Uterus (tissue), 4 donors: ENCODE data around the gene OR7C2. TPM values are rescaled to one million over a fixed set of nuclear protein-coding genes. Genes with fewer than 3 reads are reported as not detected.

Source experiments
- DNase-seq, 2 donors: peaks; one replicate each; pipeline ENCODE4 v3.0.0-alpha.2; 2019 to 2020
- H3K27ac ChIP-seq, 2 donors: fragments of 200-600 bp; sonication (generic); 1 replicate in 1 of 2; 2 replicates in 1 of 2; pipeline ENCODE4 v1.5.1; 2016 to 2018
- H3K27me3 ChIP-seq, 2 donors: fragments of 200-600 bp; sonication (generic); one replicate each; pipeline ENCODE4 v1.5.1; 2018 to 2019; ENCODE audit warnings: control low read depth in 1 of 2
- H3K36me3 ChIP-seq, 2 donors: fragments of 200-600 bp; sonication (generic); one replicate each; pipeline ENCODE4 v1.5.1; 2019; ENCODE audit warnings: control low read depth in 1 of 2
- H3K4me1 ChIP-seq, 2 donors: fragments of 200-600 bp; sonication (generic); one replicate each; pipeline ENCODE4 v1.5.1; 2018 to 2019; ENCODE audit warnings: control low read depth in 1 of 2
- H3K4me3 ChIP-seq, 2 donors: fragments of 200-600 bp; sonication (generic); 1 replicate in 1 of 2; 2 replicates in 1 of 2; pipeline ENCODE4 v1.5.1; 2018 to 2019; ENCODE audit warnings: mild to moderate bottlenecking in 1 of 2
- H3K9me3 ChIP-seq, 2 donors: fragments of 200-600 bp; sonication (generic); one replicate each; pipeline ENCODE4 v1.5.1; 2019; ENCODE audit warnings: control low read depth in 1 of 2
- POLR2A ChIP-seq, 2 donors: fragments of 450-650 bp; IDR thresholded peaks; one replicate each; pipeline ENCODE4 v1.6.1; 2016; ENCODE audit warnings: antibody characterized with exemption in 2 of 2, mild to moderate bottlenecking in 1 of 2, moderate library complexity in 1 of 2
- intact Hi-C: fragments of 100-400 bp; cut with DNase I; formaldehyde crosslinking; loops from one replicate; pipeline ENCODE4 v1.15.1; 2023; ENCODE audit warnings: low total_unique reads
- total RNA-seq, 4 donors: library from RNA; depleted of rRNA in 3 of 4; stranded (reverse); fragments of >200 nt in 3 of 4; gene quantifications; one replicate each; pipeline versions ENCODE4 v1.1.0 to v1.2.4, GENCODE V29; 2014 to 2023
- TF ChIP-seq, protein P1 (sequence below), 4 experiments: fragments of 200-600 bp in 2 of 4; fragments of 450-650 bp in 2 of 4; sonication (generic) in 2 of 4; IDR thresholded peaks; one replicate each; pipeline ENCODE4 v1.5.1; 2016 to 2019; ENCODE audit warnings: antibody characterized with exemption in 4 of 4, mild to moderate bottlenecking in 2 of 4, moderate library complexity in 1 of 4
- donor health status: DM: yes; HTN: yes; CAD: no.

The OR7C2 gene
- total RNA-seq, 4 donors from 2014 or later, result not detected

DNA sequence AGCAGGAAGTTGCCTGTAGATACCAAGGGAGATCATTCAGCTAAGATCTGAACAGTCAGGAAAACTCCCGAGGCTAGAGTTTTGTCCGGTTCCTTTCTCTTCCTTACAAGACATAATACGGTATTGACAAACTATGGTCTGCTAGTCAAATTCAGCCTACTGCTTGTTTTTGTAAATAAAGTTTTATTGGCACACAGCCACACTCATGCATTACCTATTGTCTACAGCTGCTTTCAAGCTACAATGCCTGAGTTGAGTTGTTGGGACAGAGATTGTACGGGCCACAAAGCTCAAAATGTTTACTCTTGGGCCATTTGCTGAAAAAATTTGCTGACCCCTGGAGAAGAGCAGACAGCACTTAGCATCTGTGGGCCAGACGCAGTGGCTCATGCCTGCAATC, 35.8 kb downstream of the OR7C2 start:
- H3K4me3 ChIP-seq, result no peak overlapping the region
- peaks cover 0 to 7% of the 10 kb centered on the region in 2 donors for H3K27me3 ChIP-seq
- TF ChIP-seq, protein P1, sequence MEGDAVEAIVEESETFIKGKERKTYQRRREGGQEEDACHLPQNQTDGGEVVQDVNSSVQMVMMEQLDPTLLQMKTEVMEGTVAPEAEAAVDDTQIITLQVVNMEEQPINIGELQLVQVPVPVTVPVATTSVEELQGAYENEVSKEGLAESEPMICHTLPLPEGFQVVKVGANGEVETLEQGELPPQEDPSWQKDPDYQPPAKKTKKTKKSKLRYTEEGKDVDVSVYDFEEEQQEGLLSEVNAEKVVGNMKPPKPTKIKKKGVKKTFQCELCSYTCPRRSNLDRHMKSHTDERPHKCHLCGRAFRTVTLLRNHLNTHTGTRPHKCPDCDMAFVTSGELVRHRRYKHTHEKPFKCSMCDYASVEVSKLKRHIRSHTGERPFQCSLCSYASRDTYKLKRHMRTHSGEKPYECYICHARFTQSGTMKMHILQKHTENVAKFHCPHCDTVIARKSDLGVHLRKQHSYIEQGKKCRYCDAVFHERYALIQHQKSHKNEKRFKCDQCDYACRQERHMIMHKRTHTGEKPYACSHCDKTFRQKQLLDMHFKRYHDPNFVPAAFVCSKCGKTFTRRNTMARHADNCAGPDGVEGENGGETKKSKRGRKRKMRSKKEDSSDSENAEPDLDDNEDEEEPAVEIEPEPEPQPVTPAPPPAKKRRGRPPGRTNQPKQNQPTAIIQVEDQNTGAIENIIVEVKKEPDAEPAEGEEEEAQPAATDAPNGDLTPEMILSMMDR (IDR thresholded peaks at IDR 0.05), result no peak
- no peak for TF ChIP-seq POLR2A (IDR thresholded peaks at IDR 0.05)
- H3K4me1 ChIP-seq, result peaks cover 0 to 6% of the 10 kb centered on the region in 2 donors
- DNase-seq, result no peak
- H3K27ac ChIP-seq, result no peak overlapping the region
- H3K36me3 ChIP-seq, result no peaks in the 10 kb centered on the region
- no peaks in the 10 kb centered on the region for H3K9me3 ChIP-seq
- intact Hi-C loops, result no loop called here

DNA sequence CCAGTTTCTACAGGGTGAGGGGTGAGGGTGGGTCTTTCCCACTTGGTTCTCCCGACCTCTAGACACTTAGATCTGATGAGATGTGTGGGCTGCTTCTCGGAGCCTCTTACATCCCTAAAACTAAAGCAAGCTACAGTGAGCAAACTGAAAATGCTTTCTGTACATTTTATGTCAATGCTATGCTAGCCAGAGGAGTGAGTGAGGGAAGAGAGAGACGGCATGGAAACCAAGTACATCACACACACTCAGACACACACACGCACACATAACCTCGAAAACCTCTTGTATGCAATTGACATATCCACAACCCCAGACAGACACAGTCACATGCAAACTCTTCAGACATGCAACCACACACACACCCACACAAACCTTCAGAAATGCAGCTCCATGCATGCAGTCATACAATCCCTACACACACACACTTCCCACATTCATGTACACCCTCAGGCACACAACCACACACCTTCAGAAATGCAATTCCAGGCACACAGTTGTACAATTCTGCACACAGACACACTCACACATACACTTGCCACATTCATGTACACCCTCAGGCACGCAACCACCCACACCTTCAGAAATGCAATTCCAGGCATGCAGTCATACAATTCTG, 37.0 kb downstream of the OR7C2 start:
- no peak overlapping the region for H3K4me3 ChIP-seq
- H3K9me3 ChIP-seq, result no peaks in the 10 kb centered on the region
- TF ChIP-seq, protein P1 (IDR thresholded peaks at IDR 0.05), result no peak
- TF ChIP-seq POLR2A (IDR thresholded peaks at IDR 0.05), result no peak
- H3K36me3 ChIP-seq, result no peaks in the 10 kb centered on the region
- DNase-seq, result no peak
- H3K27ac ChIP-seq, result no peak overlapping the region
- peaks cover 0 to 6% of the 10 kb centered on the region in 2 donors for H3K4me1 ChIP-seq
- H3K27me3 ChIP-seq, result peaks cover 0 to 7% of the 10 kb centered on the region in 2 donors
- intact Hi-C loops, result no loop called here

DNA sequence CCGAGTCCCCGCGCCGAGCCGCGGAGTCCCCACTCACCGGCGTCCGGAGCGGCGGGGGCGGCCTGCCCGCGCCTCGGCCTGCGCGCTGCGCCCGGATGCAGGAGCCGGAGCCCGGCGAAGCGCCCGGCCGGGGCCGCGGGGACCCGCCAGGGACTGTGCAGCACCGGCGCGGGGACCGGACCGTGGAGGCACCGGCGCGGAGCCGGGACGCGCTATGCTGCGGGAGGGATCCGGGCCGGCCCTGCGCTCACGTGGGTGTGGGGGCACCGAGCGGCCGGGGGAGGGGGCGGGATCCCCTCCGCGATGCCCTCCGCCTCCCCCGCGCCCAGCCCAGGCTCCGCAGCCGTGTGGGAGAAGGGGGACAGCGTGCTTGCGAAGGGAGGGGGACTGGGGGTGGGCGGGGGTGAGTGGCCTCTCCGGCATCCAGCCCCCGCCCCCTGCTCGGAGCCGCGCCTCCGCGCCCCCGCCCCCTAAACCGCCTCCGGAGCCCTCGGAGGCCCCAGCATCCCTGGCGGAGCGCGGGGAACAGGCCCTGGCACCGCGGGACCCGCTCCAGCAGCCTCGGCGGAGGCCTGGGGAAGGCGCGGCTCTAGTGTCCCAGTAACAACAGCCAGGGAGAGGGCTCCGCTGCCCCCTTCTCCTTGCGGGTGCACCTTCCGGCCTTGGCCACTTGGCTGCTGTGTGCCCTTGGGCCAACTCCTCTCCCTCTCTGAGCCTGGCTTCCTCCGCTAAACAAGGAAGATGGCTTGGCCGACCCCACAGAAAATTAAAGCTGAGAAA, 38.4 kb downstream of the OR7C2 start, which contains the start of gene SLC1A6:
Gene SLC1A6 (minus strand): TSS at position 389 of the 780 bp plus-strand sequence. CDS start 6,954 bp downstream, outside the sequence.
- no peak within 1 kb of the TSS for H3K27ac ChIP-seq
- DNase-seq, result no peak
- TF ChIP-seq, protein P1 (IDR thresholded peaks at IDR 0.05), result no peak
- no peak for TF ChIP-seq POLR2A (IDR thresholded peaks at IDR 0.05)
- H3K27me3 ChIP-seq, result peaks cover 0 to 7% of the 10 kb centered on the region in 2 donors
- H3K4me3 ChIP-seq, result no peak within 1 kb of the TSS
- H3K36me3 ChIP-seq, result no peaks in the 10 kb centered on the region
- peaks cover 0 to 6% of the 10 kb centered on the region in 2 donors for H3K4me1 ChIP-seq
- intact Hi-C loops, result no loop called here
- no peaks in the 10 kb centered on the region for H3K9me3 ChIP-seq

DNA sequence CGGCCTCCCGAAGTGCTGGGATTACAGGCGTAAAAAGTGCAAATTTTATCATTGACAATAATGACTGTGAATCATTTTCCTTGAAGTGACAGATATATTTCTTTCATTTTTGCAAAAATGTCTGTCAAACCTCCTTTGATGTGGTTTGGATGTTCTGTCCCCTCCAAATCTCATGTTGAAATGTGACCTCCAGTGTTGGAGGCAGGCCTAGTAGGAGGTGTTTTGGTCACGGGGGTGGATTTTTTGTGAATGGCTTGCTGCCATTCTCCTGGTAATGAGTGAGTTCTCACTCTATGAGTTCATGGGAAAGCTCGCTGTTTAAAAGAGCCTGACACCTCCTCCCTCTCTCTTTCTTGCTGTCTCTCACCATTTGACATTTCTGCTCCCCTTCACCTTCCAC, 43.8 kb downstream of the OR7C2 start:
- H3K4me3 ChIP-seq, result no peak overlapping the region
- no peak for TF ChIP-seq POLR2A (IDR thresholded peaks at IDR 0.05)
- TF ChIP-seq, protein P1 (IDR thresholded peaks at IDR 0.05), result no peak
- no peak for DNase-seq
- peaks cover 0 to 6% of the 10 kb centered on the region in 2 donors for H3K27me3 ChIP-seq
- no peaks in the 10 kb centered on the region for H3K9me3 ChIP-seq
- no peaks in the 10 kb centered on the region for H3K36me3 ChIP-seq
- intact Hi-C loops, result no loop called here
- no peak overlapping the region for H3K27ac ChIP-seq
- no peaks in the 10 kb centered on the region for H3K4me1 ChIP-seq

Other genes with a start within 250 kb of the OR7C2 start
- gene ADGRE2, start 162.9 kb upstream of the OR7C2 start, total RNA-seq, result 1 to 10 TPM in 1 of 4 donors, under 1 TPM in 3; 0.26 to 2.2 (median 0.65) TPM
- gene OR7A5, start 106.3 kb upstream of the OR7C2 start, total RNA-seq, result not detected
- not detected for gene OR7C1, start 106.3 kb upstream of the OR7C2 start, total RNA-seq
- gene OR7A10, start 92.6 kb upstream of the OR7C2 start, total RNA-seq, result not detected
- not detected for gene OR7A17, start 55.4 kb upstream of the OR7C2 start, total RNA-seq
- gene SLC1A6, start 38.4 kb downstream of the OR7C2 start, total RNA-seq, result under 1 TPM in 1 of 4 donors, not detected in 3; 0.41 TPM
- gene CASP14, start 108.0 kb downstream of the OR7C2 start, total RNA-seq, result not detected
- gene OR1I1, start 140.7 kb downstream of the OR7C2 start, total RNA-seq, result not detected
- gene SYDE1, start 165.9 kb downstream of the OR7C2 start, total RNA-seq, result 10 to 100 TPM; 15.4 to 60.9 (median 22.8) TPM